NCI-H510A treated with DMSO at 0.1 percent for 48 hours (cell line): Measurements from ENCODE around the gene CCDC30.

ENCODE experiments used
- DNase-seq: peaks from one replicate; lab custom pipeline; 2025; lab: John Stamatoyannopoulos, UW

The CCDC30 gene

GRCh38 chr1:42692461-42692860 is 229.4 kb downstream of the CCDC30 start:
- no peak for DNase-seq

GRCh38 chr1:42692911-42693310 is 229.8 kb downstream of the CCDC30 start:
- DNase-seq, result no peak

GRCh38 chr1:42698081-42698813 is 235.2 kb downstream of the CCDC30 start:
- no peak for DNase-seq

GRCh38 chr1:42700006-42700405 is 236.9 kb downstream of the CCDC30 start:
- no peak for DNase-seq

GRCh38 chr1:42703888-42704464 is 240.9 kb downstream of the CCDC30 start:
- DNase-seq, result no peak
